OCI-LY7 (cell line): ENCODE measurements around the gene CD109.

Experiments
- CTCF ChIP-seq: fragments of 200-600 bp; sonication (generic); conservative IDR thresholded peaks from 2 replicates; pipeline ENCODE4 v1.5.1; 2014; ENCODE audit warnings: mild to moderate bottlenecking, antibody characterized with exemption, low read length, moderate library complexity, mixed read lengths
- EZH2phosphoT487 ChIP-seq: fragments of 200-600 bp; sonication (generic); IDR thresholded peaks from 2 replicates; pipeline ENCODE4 v1.6.1; 2018; ENCODE audit warnings: low read depth, borderline replicate concordance, mild to moderate bottlenecking, mixed run types, antibody characterized with exemption, low read length, moderate library complexity, mixed read lengths

- TF ChIP-seq CTCF, result no peak
- TF ChIP-seq EZH2phosphoT487, result no peak
These were observed 47.8 kb upstream of the CD109 start for GRCh38 chr6:73648166-73648565.
